NCI-H146 (cell line): ENCODE measurements around the gene YPEL2.
"Not testable (repeated sequence)": the region's sequence is repeated elsewhere in the genome, so short reads cannot be mapped to it uniquely, and the experiment has no call there.

Source experiments
- DNase-seq: peaks from one replicate; lab custom pipeline; 2025; lab: John Stamatoyannopoulos, UW

YPEL2 gene

DNA sequence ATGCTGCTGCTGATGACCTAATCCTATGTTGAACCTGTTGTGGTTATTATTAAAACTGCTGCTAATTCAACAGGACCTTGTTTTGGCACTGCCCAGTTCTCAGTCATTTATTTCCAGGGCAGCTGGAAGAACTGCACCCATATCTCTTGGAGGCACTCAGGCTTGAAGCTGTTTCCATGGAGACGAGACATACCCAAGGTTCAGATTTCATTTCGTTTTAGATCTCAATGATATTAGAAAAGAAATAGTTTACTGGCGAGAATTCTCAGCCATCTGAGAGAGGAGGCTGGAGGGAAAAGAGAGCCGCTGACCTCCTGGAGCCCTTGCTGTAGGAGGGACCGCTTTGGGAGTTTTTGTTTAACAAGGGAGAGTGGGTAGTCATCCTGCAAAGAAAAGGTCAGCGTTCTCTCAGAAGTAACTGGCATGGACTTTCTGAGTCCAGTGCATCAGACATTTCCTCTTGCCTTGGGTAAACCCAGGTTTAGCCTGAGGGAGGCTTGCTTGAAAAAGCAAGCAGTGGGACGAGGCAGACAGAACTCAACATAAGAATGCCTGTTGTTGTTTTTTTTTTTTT, 75.4 kb downstream of the YPEL2 start:
- peak; percentile 70 for DNase-seq

DNA sequence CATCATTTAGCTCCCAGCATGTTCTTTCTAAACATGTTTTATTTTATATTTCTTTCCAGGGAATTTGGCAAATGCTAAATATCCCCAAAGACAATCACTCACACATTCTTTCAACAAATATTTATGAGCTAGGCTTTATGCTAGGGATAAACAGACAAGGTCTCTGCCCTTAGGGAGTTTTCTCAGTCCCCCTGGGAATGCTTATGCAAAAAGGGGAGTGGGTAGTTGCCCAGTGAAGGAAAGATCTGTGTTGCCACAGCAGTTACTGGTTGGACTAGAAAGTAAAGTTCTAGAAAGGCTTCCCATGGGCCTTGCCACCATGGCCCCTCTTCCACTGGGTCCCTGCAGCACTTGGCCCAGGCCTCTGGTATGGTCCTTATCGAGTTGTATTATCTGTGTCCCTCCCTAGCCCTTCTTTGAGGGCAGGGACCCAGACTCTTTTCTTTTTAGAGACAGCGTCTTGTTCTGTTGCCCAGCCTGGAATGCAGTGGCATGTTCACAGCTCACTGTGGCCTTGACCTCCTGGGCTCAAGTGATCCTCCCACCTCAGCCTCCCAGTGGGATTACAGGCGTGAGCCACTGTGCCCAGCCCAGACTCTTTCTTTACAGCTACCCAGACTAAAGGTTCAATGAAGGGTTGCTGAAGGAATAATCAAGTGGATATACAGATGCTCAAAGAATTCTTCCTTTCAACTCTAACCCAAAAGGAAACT, 78.0 kb downstream of the YPEL2 start:
- DNase-seq = no peak

DNA sequence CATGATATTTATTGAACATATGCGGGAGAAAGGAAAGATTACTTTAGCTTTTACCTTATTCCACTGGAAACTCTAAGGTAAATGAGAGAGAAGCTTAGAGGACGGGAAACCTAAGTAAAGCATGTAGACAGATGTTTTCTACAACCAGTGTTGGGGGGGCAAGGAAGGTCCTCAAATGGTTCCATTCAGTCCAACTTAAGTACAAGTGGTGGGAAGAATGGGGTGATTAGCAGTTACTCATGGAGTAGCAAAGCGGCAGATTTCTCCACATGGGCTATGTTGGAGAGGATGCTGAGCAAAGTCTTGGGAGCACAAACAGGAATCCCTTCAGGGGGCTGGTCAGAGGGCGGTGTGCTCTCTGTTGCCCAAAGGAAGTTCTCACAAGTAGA, 78.6 kb downstream of the YPEL2 start:
- no peak for DNase-seq

DNA sequence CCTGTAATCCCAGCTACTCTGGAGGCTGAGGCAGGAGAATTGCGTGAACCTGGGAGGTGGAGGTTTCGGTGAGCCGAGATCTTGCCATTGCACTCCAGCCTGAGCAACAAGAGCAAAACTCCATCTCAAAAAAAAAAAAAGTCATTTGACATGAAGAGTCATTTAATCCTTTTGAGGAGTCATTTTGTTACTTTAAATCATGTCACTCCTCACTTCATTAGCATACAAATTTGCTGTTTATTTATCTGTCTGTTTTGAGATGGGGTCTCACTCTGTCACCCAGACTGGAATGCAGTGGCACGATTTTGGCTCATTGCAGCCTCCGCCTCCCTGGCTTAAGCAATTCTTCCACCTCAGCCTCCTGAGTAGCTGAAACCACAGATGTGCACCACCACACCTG, 81.0 kb downstream of the YPEL2 start:
- DNase-seq = not testable (repeated sequence)

DNA sequence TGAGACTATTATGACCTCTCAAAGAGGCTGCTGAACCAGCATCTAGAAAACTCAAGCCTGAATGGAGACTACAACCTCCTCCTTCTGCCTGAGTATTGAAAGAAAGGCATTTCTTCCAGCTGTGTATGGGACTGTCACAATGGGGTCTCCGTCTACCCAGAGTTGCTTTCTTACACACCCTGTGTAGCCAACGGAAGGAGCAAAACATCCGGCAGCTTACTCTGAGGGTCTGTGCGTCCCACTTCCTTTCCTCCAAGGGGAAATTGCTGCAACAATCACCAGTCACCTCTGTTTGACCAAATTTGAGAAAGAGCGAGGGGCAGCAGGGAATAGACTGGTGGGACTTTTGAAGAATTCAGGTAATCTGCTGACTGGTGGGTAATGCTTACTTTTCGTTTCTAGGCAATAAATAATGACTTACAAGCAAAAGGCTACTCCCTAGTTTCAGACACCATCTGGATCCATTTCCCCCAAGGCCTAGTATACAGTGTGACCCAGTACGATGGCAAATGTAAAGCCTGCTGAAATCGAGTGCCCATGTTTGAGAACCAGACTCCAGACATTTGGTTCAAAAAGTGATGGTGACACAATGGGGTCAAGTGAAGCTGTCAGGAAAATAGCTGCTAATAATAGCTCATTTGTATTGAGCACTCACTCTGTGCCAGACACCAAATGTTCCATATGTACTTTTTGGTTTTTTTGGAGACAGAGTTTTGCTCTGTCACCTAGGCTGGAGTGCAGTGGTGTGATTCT, 81.7 kb downstream of the YPEL2 start:
- no peak for DNase-seq

DNA sequence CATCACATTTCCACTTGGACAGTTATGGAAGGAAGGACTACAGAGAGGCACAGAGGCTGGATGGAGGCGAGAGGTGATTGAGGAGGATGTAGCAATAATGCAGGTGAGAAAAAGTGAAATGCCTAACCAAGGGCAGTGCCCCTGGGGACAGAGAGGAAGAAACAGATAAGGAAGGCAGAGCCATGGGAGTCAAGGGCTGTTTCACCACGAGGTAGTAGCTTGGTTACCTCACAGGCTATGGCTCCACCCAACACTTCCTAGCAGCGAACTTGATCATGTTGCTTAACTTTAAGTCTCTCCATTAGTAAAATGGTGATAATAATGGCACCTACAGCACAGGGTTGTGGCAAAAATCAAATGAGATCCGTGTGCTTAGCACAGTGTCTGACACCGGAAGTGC, 83.9 kb downstream of the YPEL2 start:
- no peak for DNase-seq

DNA sequence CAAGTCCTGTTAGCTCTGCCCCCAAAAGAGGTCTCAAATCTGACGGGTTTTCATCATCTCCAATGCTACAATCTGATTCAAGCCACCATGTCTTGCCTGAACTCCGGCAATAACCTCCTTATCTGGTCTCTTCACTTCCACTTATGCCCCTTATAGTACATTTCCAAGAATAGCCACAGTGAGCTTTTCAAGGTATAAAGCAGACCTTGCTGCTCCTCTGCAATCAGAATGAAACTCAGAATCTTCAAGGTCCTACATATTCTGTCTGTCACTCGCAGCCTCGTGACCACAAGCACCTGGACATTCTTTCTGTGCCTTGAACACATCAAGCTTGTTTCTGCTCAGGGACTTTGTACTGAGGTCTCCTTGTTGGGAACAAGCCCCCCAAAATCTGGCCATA, 84.7 kb downstream of the YPEL2 start:
- DNase-seq = no peak

DNA sequence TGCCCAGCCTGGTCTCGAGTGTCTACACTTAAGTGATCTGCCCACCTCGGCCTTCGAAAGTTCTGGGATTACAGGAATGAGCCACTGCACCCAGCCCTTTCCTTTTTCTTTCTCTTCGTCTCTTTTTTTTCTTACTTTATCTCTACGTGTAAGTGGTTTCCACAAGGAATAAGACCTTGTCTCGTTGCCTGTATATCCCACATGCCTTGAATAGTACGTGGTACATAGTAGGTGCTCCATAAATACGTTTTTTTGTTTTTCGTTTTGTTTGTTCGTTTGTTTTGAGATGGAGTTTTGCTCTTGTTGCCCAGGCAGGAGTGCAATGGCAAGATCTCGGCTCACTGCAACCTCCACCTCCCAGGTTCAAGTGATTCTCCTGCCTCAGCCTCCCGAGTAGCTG, 86.0 kb downstream of the YPEL2 start:
- no peak for DNase-seq

DNA sequence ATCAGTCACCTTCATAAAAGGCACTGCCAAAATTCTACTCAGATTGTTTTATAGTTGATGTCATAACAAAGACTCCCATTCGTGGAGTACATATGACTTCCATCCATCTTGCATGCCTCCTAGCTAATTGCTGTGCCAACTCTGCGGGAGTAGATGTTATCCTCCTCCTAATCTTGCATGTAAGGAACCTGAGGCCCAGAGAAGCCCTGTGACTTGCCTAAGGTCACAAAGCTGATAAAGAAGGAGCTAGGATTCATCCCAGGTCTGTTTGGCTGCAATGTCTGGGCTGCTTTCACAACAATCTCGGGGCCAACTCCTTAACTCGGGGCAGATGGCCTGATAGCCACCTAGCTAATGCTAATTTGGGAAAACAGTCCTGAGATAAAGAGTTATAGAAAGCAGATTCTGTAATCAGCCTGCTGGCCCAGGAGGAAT, 87.3 kb downstream of the YPEL2 start:
- no peak for DNase-seq

DNA sequence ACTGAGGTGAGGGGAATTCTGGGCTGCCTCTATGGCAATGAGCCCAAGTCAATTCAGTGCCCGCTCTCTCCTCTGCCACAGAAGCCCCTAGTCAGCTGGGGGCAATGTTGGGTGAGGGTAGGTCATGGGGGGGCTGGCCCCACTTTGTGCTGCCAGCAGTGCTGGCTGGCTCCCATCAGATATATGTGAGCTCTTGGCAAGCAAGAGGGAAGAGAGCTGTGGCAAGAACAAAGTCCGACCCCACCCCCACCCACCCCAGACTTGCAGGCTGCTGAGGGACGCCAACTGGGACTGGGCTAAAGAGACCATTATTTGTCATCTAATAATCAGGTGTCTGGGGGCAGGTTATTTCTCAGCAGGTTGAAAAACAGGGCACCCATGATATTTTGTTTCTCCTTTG, 89.4 kb downstream of the YPEL2 start:
- no peak for DNase-seq

DNA sequence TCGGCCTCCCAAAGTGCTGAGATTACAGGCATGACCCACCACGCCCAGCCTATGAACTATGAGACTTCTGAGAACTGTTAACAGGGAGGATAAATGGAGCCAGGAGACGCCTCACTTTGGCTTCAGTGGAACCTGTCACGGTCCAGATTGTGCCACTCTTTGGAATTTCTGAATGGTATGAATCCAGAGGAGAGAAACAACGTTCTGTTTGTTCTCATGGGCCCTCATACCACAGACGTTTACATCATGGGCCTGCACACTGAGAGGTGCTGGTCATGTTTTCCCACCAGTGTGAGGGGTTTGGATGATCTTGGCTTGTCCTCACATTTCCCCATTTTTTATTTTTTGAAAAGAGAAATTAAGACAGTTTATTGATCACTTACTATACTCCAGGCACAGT, 90.3 kb downstream of the YPEL2 start:
- no peak for DNase-seq

DNA sequence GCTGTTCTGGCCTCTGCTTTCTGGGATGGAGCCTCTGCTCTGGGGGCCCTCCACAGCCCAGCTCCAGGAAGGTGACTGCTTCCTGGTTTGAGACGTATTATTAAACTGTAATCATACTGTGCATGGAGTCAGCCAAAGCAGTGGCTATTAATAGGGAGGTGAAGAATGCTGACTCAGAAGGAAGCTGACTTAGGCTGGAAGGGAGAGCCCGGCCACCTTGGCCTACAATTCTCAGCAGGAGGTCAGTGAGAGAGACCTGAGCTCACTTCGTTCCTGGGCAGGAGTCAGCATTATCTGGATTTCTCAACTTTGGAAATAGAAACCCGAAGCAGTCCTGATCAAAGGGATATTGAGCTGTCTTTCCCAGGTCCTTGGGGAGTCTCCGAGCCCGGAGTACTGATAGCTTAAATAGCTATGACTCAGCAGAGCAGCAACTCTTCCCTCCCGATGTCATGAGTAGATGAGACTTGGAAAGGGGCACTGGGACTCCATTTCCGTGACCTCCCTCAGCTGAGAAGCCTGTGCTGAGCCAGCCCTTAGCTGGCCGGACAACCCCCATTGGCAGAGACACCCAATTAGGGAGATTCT, 91.8 kb downstream of the YPEL2 start:
- no peak for DNase-seq

DNA sequence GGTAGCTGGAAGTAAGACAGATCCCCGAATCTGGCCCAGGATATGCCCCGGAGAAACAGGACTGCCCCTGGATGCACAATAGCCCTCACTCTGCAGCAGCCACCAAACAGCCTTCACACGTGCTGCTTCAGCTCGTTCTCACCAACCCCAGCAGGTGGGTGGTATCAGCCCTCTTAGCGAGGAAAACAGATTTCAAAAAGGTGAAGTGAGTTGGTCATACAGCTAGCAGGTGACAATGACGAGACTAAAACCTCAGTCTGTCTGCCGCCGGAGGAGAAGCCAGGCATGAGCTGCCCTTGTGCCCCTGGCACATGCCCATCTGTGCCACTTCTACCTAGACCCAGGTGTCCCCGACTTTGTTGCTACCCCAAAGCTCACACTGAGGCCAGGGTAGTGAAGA, 92.4 kb downstream of the YPEL2 start:
- no peak for DNase-seq

DNA sequence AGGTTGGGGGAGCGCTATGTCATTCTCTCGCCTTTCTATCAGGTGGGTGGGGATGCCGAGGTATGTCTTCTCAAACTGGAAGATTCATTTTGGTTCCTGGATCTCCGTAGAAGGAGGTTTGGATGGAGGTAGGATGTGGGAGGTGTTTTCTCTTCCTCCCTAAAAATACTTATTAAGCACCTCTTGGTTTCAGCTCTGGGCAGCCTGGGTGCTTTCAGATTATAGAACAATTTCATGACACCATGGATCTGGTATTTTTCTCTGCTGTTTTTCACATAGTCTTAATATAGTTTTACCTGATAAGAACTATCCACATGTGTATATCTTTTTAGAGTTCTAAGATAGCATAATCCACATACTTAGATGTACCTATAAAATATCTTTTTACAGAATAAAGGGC, 92.9 kb downstream of the YPEL2 start:
- no peak for DNase-seq

DNA sequence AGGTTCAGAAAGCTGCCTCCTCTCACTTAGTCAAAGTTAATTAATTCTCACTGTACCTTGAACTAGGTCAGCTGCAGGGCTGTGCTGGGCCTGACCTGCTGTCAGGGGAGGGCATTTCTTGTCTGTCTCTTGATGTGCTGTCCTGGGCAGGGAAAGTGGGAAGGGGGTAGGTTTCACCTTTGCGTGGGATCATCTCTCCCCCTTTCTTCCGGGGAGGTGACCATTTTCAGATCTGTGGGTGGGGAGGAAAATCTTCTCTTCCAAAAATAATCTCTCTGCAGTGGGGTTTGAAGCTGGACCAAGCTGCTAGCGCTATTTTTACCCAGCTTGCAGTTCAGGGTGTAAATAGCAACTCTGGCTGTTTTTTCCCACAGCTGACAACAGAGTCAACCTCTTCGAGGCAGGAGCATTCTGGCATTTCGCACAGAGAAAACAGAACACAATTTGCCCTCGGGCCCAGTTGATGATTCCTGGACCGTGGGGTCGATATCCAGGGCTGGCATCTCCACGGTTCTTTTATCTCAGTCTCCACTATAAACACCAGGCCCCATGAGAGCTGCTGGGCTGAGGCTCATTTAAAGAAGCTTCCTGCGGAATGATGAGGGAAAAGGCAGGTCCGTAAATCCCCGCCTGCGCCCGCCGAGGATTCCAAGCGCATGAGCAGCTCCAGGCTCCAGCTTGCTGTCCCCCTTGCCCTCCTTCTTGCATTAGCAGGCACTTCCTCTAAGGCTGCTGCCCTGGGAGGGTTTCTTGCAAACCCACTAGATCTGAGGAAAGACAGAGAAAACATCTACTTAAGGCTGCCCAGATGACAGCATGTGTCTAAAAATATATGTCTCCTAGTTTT, 93.9 kb downstream of the YPEL2 start:
- no peak for DNase-seq

DNA sequence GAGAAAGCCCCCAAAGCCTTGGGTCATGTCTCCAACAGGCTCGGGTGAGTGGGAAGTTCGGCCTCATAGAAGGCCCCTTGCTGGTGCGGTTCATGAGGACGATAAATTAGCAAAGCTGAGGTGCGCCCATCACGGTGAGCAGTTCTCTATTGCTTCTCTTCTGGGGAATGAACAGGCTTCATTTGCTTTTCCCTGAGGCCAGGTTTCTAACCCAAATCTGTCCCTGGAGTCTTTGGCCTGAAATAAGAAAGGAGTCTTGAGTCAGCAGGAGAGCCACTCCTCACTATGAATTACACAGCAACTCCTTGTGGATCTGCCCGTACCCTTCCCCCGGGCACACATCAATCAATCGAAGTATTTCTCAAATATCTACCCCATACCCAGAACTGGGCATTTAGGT, 94.6 kb downstream of the YPEL2 start:
- DNase-seq = no peak

DNA sequence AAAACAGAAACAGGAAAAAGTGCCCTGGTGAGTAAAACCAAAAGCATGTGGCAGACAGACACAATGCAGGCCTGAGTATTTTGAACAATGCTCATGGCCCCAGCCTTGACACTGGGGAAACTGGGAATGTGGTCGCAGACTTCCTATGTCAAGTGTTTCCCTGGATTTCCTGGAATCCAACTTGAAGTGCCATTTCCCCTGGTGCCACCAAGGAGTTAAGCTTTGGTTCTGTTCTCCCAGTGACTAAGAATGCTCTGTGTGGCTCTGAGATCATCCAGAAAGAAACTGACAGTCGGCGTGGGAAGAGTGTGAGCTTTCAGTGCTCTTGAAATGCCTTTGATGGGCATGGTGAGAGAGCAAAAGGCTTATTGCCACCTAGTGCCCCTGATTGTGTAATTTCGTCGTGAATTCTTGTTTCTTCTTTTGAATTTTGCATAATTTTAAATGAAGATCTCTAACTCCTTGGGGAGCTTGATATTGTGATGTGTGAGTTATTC, 96.0 kb downstream of the YPEL2 start:
- no peak for DNase-seq

DNA sequence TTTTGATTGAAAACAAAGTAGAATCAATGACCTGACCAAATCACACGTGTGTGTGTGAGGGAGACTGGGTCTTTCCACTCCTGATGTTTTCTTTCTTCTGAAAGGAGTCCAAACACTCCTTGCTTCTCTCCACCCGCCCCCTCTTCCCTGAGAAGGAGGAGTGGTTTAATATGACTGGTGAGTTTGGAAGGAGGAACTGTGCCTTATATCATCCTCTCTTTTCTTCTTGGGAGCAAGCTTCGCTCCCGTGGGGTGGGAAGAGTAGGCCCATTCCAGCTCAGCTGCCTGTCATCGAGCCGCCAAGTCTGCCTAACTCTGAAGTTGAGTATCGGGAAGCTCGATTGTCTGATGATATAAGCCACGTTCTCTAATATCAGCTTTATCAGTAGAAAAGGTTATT, 96.5 kb downstream of the YPEL2 start:
- no peak for DNase-seq

DNA sequence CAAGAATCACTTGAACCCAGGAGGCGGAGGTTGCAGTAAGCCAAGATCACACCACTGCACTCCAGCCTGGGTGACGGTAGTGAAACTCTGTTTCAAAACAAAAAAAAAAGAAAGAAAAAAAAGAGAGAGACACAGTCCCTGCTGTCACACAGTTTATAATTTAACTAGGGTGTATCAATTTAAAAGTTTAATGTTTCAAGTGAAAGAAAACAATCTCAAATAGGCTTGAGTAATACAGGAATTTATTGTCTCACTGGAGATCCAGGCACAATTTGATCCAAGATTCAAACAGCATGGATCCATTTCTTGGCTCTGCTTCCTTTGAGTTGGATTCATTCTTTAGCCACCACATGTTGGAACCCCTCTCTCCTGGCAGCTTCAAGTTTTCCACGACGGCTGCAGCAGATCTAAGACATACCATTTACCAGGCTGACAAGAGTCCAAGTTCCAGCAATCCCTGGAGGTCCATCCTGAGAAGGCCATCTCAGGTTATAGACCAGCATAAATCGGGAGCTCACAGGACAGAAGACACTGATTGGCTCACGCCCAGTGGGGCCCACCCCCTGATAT, 97.5 kb downstream of the YPEL2 start:
- DNase-seq = no peak

DNA sequence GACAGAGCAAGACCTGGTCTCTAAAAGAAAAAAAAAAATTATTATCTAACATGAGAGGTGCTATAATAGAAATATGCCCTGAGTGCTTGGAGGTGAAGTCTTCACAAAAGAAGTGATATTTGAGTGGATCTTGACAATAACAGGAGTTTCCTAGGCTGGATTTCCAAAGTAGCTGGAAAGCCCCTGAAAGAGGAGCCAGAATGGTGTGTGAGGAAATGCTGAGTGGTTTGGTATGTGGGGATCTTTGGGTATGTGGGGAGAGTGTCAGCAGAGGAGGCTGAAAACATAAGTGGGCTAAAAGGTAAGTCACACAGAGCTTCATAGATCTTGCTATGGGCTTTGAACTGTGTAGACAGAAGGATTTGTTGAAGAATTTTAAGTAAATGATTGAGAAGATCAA, 100.1 kb downstream of the YPEL2 start:
- no peak for DNase-seq

DNA sequence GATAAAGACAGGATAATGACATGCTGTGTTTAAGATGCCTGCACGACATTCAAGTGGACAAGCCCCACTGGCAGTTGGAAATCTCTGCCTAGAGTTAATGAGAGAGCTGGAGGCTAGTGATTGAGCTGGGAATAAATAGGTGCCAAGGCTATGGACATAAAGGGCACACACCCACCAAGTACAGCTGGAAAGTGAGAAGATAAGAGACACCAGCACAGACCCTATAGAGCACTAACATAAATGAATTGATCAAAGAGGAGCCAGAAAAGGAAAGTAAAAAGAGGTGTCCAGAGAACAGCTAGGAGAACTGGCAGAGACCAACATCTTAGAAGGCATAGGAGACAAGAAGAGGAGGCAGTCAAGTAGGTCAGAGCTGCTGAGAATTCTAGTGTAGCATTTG, 101.2 kb downstream of the YPEL2 start:
- DNase-seq = peak; percentile 65

DNA sequence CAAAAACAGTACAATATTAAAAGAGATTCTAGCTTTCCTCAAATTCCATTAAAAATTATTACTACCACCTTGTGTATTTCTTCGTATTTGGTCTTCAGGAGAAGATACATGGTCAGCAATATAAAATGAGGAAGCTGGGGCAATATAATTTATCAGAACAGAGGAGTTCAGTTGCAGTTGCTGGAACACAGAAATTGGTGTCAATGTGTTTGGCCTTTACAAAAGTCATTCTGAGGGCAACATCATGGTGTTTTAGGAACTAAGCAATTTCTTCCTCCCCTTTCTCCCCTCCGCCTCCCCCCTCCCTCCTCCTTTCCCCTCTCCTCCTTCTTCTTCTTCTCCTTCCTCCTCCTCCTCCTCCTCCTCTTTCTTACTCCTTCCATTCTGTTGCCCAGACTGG, 102.1 kb downstream of the YPEL2 start:
- no peak for DNase-seq
